Choroid plexus epithelial cell (primary cell): ENCODE results near the gene MANEA.

ENCODE experiments used
- DNase-seq: peaks from one replicate; pipeline ENCODE4 v3.0.0-alpha.2; 2010; ENCODE audit warnings: low read depth
- H3K4me3 ChIP-seq: 2 replicates; pipeline ENCODE4 v1.5.1; 2011; ENCODE audit warnings: low read depth, mild to moderate bottlenecking, control low read depth, low read length, moderate library complexity
- TF ChIP-seq, protein P1 (sequence below): conservative IDR thresholded peaks from 2 replicates; pipeline ENCODE4 v1.5.1; 2011; ENCODE audit warnings: low read depth, mild to moderate bottlenecking, control low read depth, inconsistent platforms, low read length, moderate library complexity

Gene MANEA

DNA sequence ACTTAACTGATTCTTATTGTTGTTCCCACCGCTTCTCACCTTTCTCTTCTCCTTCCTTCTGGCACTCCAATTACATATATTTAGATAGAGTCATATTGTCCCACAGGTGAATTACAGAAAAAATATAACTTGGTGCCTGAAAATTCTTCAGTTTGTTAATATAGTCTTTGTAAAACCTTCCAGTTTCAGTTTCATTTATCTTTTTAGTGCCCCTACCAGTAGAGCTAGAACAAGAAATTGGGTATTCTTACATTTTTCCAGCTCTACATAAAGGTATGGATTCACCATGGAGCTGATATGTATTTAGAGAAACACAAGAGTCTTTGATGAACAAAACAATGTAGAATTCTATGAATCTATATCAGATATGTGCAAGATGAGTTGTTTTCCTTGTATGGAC lies 10.7 kb downstream of the MANEA start:
- DNase-seq, result no peak
- no peak overlapping the region for H3K4me3 ChIP-seq
- TF ChIP-seq, protein P1, sequence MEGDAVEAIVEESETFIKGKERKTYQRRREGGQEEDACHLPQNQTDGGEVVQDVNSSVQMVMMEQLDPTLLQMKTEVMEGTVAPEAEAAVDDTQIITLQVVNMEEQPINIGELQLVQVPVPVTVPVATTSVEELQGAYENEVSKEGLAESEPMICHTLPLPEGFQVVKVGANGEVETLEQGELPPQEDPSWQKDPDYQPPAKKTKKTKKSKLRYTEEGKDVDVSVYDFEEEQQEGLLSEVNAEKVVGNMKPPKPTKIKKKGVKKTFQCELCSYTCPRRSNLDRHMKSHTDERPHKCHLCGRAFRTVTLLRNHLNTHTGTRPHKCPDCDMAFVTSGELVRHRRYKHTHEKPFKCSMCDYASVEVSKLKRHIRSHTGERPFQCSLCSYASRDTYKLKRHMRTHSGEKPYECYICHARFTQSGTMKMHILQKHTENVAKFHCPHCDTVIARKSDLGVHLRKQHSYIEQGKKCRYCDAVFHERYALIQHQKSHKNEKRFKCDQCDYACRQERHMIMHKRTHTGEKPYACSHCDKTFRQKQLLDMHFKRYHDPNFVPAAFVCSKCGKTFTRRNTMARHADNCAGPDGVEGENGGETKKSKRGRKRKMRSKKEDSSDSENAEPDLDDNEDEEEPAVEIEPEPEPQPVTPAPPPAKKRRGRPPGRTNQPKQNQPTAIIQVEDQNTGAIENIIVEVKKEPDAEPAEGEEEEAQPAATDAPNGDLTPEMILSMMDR, result no peak

DNA sequence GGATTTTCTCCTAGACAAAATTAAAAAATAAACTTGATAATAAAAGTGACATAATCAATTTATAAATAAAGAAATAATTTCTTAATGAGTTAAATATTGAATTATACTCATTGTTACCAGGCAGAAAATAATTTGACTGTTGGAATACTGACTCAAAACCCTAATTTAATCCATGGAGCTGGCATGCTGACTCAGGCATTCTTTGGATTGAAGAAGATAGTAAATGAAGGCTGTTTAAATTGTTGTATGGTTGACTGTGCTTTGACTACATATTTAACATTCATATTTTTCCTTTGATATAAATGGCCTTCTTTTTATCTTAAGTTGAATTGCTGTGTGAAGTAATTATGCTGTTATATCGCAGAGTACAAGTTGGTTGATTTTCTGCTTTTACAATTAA lies 11.7 kb downstream of the MANEA start:
- DNase-seq, result no peak
- no peak overlapping the region for H3K4me3 ChIP-seq
- TF ChIP-seq, protein P1, result no peak

DNA sequence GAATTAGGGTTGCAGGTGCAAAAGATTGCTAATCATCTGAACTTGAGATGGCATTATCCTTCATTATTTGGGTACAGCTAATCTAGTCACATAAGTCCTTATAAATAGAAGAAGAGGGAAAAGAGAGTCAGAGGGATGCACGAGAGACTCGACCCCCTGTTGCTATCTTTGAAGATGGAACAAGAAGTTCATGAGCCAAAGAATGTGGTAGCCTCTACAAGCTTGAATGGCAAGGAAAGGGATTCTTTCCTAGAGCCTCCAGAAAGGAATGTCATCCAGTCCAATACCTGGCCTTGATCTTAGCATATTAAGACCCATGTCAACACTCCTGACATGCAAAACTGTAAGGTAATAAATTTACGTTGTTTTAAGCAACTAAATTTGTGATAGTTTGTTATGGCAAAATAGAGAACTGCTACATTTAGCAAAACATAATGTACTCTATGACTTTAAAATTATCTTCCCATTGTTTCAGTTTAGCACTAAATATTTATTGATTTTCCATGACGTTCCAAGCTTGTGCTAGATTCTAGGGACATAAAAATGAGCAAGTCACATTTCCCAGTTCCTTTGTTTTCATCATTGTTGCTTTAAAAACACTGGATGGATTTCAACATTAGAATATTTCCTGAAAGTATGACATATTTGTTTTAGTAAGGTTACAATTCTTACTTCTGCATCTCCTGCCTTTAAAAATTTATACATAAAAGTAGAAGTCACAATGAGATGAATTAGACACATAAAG lies 12.7 kb downstream of the MANEA start:
- TF ChIP-seq, protein P1, result no peak
- DNase-seq, result no peak
- no peak overlapping the region for H3K4me3 ChIP-seq

DNA sequence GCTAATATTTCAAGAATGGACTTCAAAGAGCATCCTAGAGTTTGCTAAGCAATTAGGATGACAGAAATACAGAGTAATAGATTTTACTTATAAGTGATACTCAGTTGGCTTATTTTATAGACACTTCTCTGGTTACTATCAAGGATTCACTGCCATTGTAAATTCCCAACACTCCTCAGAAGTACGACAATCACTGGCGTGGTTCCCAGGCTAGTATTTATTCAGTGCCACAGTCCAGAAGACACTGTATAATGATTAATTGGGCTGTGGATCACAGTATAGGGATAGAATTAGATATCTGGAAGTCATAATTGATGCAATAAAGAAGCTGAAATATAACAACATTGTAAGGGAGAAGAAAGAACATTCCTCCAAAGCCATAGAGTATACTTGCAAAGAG lies 15.7 kb downstream of the MANEA start:
- no peak for DNase-seq
- H3K4me3 ChIP-seq, result no peak overlapping the region
- TF ChIP-seq, protein P1, result no peak

DNA sequence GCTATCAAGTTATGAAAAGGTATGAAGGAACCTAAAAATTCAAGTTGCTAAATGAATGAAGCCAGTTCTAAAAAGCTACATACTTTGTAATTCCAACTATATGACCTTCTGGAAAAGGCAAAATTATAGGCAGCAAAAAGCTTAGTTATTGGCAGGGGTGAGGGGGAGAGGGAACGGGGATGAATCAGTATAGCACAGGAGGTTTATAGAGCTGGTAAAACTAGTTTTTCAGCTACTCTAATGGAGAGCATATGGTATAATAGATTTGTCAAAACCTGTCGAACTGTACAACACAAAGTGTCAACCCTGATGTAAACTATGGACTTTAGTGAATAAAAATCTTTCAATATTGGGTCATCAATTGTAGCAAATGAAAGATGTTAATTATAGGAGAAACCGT lies 18.7 kb downstream of the MANEA start:
- no peak for DNase-seq
- H3K4me3 ChIP-seq, result no peak overlapping the region
- TF ChIP-seq, protein P1, result no peak

DNA sequence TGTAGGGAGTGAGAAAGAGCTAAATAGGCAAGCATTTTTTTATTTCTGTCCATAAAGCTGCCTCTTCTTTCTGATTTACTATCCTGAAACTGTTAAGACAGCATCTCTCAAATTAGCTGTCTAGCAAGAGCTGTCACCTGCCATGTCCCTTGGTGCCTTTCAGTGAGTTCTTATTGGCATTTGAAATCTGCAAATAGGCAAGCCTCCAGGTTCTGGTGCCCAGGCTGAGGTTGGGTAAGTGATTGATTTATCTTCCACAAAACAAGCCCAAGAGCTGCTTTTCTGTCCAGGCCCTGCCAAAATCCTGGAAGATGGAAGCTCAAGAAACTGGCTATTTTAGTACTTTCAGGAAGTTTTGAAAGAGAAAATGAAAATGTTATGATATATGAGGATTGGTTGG lies 22.4 kb downstream of the MANEA start:
- no peak for DNase-seq
- H3K4me3 ChIP-seq, result no peak overlapping the region
- TF ChIP-seq, protein P1, result no peak

DNA sequence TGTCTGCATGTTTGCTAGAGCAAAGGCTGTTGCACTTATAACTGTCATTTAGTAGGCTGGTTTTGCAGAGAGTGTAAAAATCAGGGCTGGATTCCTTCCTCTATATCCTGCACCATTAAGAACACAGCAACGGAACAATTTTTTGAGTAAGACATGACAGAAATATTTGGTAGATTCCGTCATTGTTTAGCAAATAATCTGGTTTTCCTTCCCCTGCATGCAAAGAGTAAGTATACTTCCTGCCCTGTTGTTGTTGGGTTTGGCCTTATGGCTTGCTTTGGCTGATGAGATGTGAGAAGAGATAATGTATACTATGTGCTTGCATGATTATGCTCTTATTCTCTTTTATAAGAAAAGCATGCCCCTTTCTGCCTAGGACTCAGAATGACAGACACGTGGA lies 23.8 kb downstream of the MANEA start:
- peak; percentile 47 for DNase-seq
- H3K4me3 ChIP-seq, result no peak overlapping the region
- TF ChIP-seq, protein P1, result no peak
